Hypothalamus (tissue), 51 donors: ENCODE measurements around the gene SH2D7.
A peak's percentile ranks its signal among the peaks of the same experiment; 100 is the strongest.

Experiments used
- DNase-seq, 51 donors: peaks; one replicate each; lab custom pipeline; 2025; lab: John Stamatoyannopoulos, UW

Gene SH2D7

GRCh38 chr15:78101423-78102105 is 9.2 kb downstream of the SH2D7 start:
- DNase-seq: no peak

- no peak for DNase-seq
Observed at GRCh38 chr15:78102211-78102610, 9.8 kb downstream of the SH2D7 start.

- DNase-seq: no peak
Observed at GRCh38 chr15:78102741-78103140, 10.4 kb downstream of the SH2D7 start.

- peak in 1 of 51 donors; percentile 23 for DNase-seq
Observed at GRCh38 chr15:78103406-78104118, 11.2 kb downstream of the SH2D7 start.

GRCh38 chr15:78104119-78104479 is 11.7 kb downstream of the SH2D7 start:
- no peak for DNase-seq

GRCh38 chr15:78104566-78105475 is 12.5 kb downstream of the SH2D7 start:
- no peak for DNase-seq

- DNase-seq: no peak
Observed at GRCh38 chr15:78105476-78106241, 13.3 kb downstream of the SH2D7 start.

- no peak for DNase-seq
Observed at GRCh38 chr15:78107471-78107870, 15.1 kb downstream of the SH2D7 start.

- peak in 46 of 51 donors; percentile 11 to 81 (median 50) for DNase-seq
Observed at GRCh38 chr15:78108300-78109084, 16.1 kb downstream of the SH2D7 start.

GRCh38 chr15:78109156-78109555 is 16.8 kb downstream of the SH2D7 start:
- no peak for DNase-seq

GRCh38 chr15:78110096-78110495 is 17.7 kb downstream of the SH2D7 start:
- DNase-seq: no peak

GRCh38 chr15:78110916-78111475 is 18.6 kb downstream of the SH2D7 start:
- DNase-seq: no peak

GRCh38 chr15:78111788-78112187 is 19.4 kb downstream of the SH2D7 start:
- no peak for DNase-seq

- no peak for DNase-seq
Observed at GRCh38 chr15:78112551-78112950, 20.2 kb downstream of the SH2D7 start.

- no peak for DNase-seq
Observed at GRCh38 chr15:78120523-78120922, 28.2 kb downstream of the SH2D7 start.

GRCh38 chr15:78125267-78125666 is 32.9 kb downstream of the SH2D7 start:
- no peak for DNase-seq

- no peak for DNase-seq
Observed at GRCh38 chr15:78127882-78128281, 35.5 kb downstream of the SH2D7 start.

- peak in 7 of 51 donors; percentile 7 to 29 (median 16) for DNase-seq
Observed at GRCh38 chr15:78129077-78129750, 36.9 kb downstream of the SH2D7 start.

- DNase-seq: no peak
Observed at GRCh38 chr15:78129751-78130287, 37.5 kb downstream of the SH2D7 start.
